Retinal pigment epithelial cell (primary cell): ENCODE measurements around the gene NAPA.

Experiments used
- DNase-seq: peaks from one replicate; pipeline ENCODE4 v3.0.0-alpha.2; 2010; ENCODE audit warnings: low read depth
- H3K4me3 ChIP-seq: 2 replicates; pipeline ENCODE4 v1.5.1; 2011; ENCODE audit warnings: mild to moderate bottlenecking, low read length, control low read depth, moderate library complexity
- TF ChIP-seq, protein P1 (sequence below): conservative IDR thresholded peaks from 2 replicates; pipeline ENCODE4 v1.5.1; 2011; ENCODE audit warnings: low read depth, low read length, control low read depth, inconsistent platforms

NAPA gene

DNA sequence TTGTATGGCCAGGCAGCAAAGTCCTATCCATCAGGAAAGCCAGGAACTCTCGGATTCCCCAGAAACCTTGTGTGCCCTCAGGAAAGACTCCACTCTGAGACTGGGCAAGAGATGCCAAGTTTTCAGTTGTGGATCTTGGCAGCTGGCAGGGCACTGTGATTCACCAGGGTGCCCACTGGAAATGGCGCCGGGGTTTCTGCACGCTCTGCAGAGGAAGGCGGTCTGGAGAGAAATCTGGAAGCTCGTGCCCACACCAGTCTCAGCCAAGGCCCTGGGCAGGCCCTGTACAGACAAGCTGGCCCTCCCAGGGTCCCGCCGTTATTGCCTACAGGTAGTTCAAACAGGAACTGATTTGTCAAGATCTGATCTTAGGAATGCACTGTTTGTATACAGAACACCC lies 4.9 kb downstream of the NAPA start:
- no peak overlapping the region for H3K4me3 ChIP-seq
- TF ChIP-seq, protein P1, sequence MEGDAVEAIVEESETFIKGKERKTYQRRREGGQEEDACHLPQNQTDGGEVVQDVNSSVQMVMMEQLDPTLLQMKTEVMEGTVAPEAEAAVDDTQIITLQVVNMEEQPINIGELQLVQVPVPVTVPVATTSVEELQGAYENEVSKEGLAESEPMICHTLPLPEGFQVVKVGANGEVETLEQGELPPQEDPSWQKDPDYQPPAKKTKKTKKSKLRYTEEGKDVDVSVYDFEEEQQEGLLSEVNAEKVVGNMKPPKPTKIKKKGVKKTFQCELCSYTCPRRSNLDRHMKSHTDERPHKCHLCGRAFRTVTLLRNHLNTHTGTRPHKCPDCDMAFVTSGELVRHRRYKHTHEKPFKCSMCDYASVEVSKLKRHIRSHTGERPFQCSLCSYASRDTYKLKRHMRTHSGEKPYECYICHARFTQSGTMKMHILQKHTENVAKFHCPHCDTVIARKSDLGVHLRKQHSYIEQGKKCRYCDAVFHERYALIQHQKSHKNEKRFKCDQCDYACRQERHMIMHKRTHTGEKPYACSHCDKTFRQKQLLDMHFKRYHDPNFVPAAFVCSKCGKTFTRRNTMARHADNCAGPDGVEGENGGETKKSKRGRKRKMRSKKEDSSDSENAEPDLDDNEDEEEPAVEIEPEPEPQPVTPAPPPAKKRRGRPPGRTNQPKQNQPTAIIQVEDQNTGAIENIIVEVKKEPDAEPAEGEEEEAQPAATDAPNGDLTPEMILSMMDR = no peak
- DNase-seq = no peak

DNA sequence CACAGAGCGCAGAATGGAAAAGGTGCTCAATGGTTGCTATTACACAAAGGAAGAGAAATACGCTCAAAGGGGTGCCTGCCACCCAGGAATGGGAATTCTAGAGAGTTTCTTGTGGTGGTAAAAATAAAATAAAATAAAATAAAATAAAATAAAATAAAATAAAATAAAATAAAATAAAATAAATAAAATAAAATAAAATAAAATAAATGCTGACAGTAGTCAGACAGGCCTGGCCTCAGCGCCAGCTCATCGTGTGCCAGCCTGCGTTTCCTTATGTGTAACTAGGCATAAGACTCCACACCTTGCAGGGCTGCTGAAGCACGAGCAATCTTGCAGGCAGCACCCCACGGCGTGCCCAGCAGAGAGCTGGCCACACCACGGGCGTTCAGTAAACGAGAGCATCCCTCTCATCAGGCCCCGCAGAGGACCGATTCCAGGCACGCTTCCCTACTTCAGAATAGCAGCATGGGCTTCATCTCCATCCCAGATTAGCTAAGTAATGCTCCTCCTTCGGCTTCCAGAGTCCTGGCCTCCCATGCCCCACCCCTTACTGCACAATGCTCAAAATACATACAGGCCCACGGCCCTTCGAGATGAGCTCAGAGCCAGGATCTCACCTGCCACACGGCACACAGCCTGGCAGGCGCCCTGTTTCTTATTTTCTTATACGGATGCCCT lies 5.6 kb downstream of the NAPA start:
- no peak overlapping the region for H3K4me3 ChIP-seq
- DNase-seq = no peak
- TF ChIP-seq, protein P1 = no peak

DNA sequence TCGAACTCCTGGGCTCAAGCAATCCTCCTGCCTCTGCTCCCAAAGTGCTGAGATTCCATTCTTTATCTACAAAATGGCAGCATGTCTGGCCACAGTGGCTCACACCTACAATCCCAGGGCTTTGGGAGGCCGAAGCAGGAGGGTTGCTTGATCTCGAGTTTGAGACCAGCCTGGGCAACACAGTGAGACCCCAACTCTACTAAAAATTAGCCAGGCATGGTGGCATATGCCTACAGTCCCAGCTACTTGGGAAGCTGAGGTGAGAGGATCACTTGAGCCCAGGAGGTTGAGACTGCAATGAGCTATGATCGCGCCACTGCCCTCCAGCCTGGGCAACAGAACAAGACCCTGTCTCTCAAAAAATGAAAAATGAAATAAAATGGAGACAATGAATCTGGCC lies 6.1 kb downstream of the NAPA start:
- no peak overlapping the region for H3K4me3 ChIP-seq
- DNase-seq = no peak
- TF ChIP-seq, protein P1 = no peak

DNA sequence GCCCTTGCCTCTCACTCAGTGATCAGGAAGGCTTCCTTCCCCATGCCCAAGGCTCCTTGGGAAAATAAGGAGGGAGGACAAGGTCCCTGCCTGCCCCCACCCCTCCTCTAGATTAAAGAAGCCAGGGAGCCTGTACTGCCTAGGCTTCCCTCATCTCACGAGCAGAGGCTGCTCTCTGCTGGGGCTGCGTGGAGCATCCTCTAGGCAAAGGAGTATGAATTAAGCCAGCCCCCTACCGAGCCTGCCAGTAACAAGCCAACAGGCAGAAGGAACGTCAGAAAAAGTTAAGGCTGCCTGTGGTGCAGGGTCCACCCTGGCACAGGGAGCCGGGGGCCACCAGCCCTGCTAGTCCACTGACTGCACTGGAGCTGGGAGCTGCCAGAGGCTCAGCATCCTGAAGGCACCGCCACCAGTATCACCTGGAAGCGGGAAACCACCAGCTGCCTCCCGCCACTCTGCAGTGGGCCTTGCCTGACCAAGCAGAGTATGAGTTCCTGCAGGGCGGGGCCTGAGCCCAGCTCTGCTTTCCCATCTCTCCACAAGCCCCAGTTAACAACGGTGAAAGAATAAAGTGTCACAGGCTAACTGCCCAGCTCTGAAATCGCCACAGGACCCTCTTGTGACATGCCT lies 6.8 kb downstream of the NAPA start:
- TF ChIP-seq, protein P1 = no peak
- H3K4me3 ChIP-seq = no peak overlapping the region
- DNase-seq = no peak

DNA sequence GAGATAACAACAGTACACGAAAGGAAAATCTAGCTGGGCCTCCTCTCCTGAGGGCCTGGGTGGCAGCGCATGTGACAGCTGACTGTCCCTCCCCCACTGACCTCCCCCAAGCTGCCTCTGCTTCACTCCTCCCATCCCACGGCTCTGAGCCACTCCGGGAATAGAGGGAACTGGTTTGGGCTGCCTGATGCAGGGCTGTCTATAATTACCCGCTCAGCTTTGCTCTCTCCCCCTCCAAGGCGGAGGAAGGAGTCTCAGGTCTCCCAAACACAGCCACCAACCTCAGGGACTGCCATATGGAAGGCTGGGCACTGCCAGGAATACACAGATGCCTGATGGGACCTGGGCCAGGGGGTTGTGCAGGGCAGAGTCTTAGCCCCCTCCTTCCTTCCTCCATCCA lies 7.9 kb downstream of the NAPA start:
- TF ChIP-seq, protein P1 = no peak
- DNase-seq = no peak
- no peak overlapping the region for H3K4me3 ChIP-seq

DNA sequence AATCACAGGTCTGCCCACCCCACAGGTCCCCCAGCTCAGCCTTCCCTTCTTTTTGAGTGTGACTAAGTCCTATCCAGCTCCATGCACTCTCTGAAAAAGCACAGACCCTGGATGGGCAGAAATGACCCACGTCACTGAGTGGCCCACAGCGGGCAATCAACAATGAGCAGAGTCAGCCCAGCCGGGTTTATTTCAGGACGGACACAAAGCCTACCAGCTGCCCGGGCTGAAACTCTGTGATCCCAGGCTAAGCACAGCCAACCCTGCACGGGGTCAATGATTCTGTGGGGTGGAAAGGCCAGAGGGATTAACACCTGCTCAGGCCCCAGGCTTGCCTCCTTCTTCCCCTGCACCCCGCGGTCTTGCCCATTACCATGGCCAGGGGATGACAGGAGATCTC lies 8.4 kb downstream of the NAPA start:
- no peak overlapping the region for H3K4me3 ChIP-seq
- no peak for DNase-seq
- TF ChIP-seq, protein P1 = no peak

DNA sequence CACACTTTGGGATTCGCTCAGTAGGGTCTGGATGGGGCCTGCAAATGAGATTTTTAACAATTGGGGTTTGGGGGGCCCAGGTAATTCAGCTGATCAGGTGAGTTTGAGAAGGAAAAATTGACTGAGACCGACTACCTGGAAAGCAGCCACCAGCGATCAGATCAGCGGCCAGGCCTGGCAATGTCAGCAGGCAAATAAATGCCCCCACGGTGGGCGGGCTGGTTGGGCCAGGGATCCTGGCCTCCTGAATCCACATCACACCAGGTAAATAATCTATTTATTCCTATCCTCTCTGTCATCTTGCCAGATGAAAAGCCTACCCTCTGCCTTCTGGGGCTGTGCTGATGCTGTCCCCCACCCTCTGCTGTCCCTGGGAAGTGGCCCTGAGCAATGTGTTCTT lies 9.4 kb downstream of the NAPA start:
- no peak for DNase-seq
- no peak overlapping the region for H3K4me3 ChIP-seq
- TF ChIP-seq, protein P1 = no peak
